Measurements from ENCODE around the gene ATG7.

The ATG7 gene

GRCh38 chr3:11541321-11542303, 269.4 kb downstream of the ATG7 start:
- DNase-seq: no peak

GRCh38 chr3:11542551-11542950, 270.4 kb downstream of the ATG7 start:
- no peak for DNase-seq

- no peak for DNase-seq
These were observed 271.1 kb downstream of the ATG7 start for GRCh38 chr3:11543141-11543947.

- DNase-seq: no peak
These were observed 271.8 kb downstream of the ATG7 start for GRCh38 chr3:11543948-11544387.

- DNase-seq: no peak
These were observed 272.4 kb downstream of the ATG7 start for GRCh38 chr3:11544412-11545181.

GRCh38 chr3:11545186-11545851, 273.1 kb downstream of the ATG7 start:
- no peak for DNase-seq

GRCh38 chr3:11546657-11547302, 274.6 kb downstream of the ATG7 start:
- DNase-seq: no peak

GRCh38 chr3:11547498-11547897, 275.3 kb downstream of the ATG7 start:
- DNase-seq: no peak

GRCh38 chr3:11548721-11549131, 276.5 kb downstream of the ATG7 start:
- DNase-seq: no peak

GRCh38 chr3:11549580-11550140, 277.5 kb downstream of the ATG7 start:
- no peak for DNase-seq

- no peak for DNase-seq
These were observed 278.8 kb downstream of the ATG7 start for GRCh38 chr3:11551036-11551435.

GRCh38 chr3:11552289-11553264, 280.4 kb downstream of the ATG7 start:
- DNase-seq: no peak

GRCh38 chr3:11553436-11554235, 281.4 kb downstream of the ATG7 start:
- no peak for DNase-seq

GRCh38 chr3:11554236-11554610, 282.0 kb downstream of the ATG7 start:
- DNase-seq: no peak

- no peak for DNase-seq
These were observed 282.5 kb downstream of the ATG7 start for GRCh38 chr3:11554666-11555065.

- DNase-seq: no peak
These were observed 283.1 kb downstream of the ATG7 start for GRCh38 chr3:11555211-11555782.

- no peak for DNase-seq
These were observed 283.9 kb downstream of the ATG7 start for GRCh38 chr3:11555881-11556633.
